NB4 (cell line): ENCODE measurements around the gene PDZD4.

Experiments used
- DNase-seq: peaks from one replicate; pipeline ENCODE4 v3.0.0; 2010; ENCODE audit warnings: low read depth
- H3K4me3 ChIP-seq: one replicate; pipeline ENCODE4 v1.5.1; 2011; ENCODE audit warnings: mild to moderate bottlenecking, low read depth, low read length, moderate library complexity
- CTCF ChIP-seq: IDR thresholded peaks from one replicate; pipeline ENCODE4 v1.5.1; 2012; ENCODE audit warnings: low read depth, low read length
- MAX ChIP-seq: IDR thresholded peaks from 2 replicates; pipeline ENCODE4 v1.6.1; 2011; ENCODE audit warnings: low read depth, low read length
- MYC ChIP-seq: IDR thresholded peaks from 2 replicates; pipeline ENCODE4 v1.6.1; 2011; ENCODE audit warnings: low read depth, low read length
- POLR2A ChIP-seq: IDR thresholded peaks from 2 replicates; pipeline ENCODE4 v1.6.1; 2011; ENCODE audit warnings: mild to moderate bottlenecking; ENCODE audit not compliant: insufficient read length; ENCODE audit errors: extremely low read depth

PDZD4 gene

GRCh38 chrX:153827016-153827415, 3.3 kb downstream of the PDZD4 start:
- TF ChIP-seq CTCF = no peak
- TF ChIP-seq POLR2A = no peak
- no peak for TF ChIP-seq MYC
- no peak for TF ChIP-seq MAX
- H3K4me3 ChIP-seq = no peak overlapping the region
- no peak for DNase-seq

GRCh38 chrX:153825042-153825441, 5.3 kb downstream of the PDZD4 start:
- no peak overlapping the region for H3K4me3 ChIP-seq
- TF ChIP-seq MYC = no peak
- TF ChIP-seq POLR2A = no peak
- no peak for TF ChIP-seq MAX
- TF ChIP-seq CTCF = no peak
- DNase-seq = no peak

GRCh38 chrX:153824348-153824747, 6.0 kb downstream of the PDZD4 start:
- H3K4me3 ChIP-seq = no peak overlapping the region
- DNase-seq = no peak
- TF ChIP-seq CTCF = no peak
- no peak for TF ChIP-seq POLR2A
- no peak for TF ChIP-seq MYC
- TF ChIP-seq MAX = no peak

- no peak overlapping the region for H3K4me3 ChIP-seq
- no peak for DNase-seq
- TF ChIP-seq POLR2A (no peak), CTCF (no peak), MAX (no peak), MYC (no peak)
Measured at GRCh38 chrX:153821066-153821465, 9.3 kb downstream of the PDZD4 start.

GRCh38 chrX:153820601-153821000, 9.7 kb downstream of the PDZD4 start:
- TF ChIP-seq MAX (no peak), POLR2A (no peak), CTCF (no peak), MYC (no peak)
- DNase-seq = no peak
- no peak overlapping the region for H3K4me3 ChIP-seq

GRCh38 chrX:153819384-153820040, 10.8 kb downstream of the PDZD4 start:
- DNase-seq = no peak
- peak overlapping the region; percentile 16 for H3K4me3 ChIP-seq
- no peak for TF ChIP-seq CTCF
